OCI-LY7 (cell line): ENCODE measurements around the gene AQP12B. TPM values are rescaled to one million over a fixed set of nuclear protein-coding genes. Genes with fewer than 3 reads are reported as not detected.

Experiments used
- BruUV-seq: library from RNA; stranded (reverse); fragments of 400-500 nt; replicated peaks from 2 replicates; lab custom pipeline; 2021; lab: Mats Ljungman, UMichigan
- CTCF ChIA-PET: fragments of 300-600 bp; sonication (Branson Sonifier 250); formaldehyde crosslinking; loops from one replicate; lab custom pipeline; 2022; ENCODE audit warnings: antibody characterized with exemption; ENCODE audit not compliant: unreplicated experiment; lab: Charles Lee
- POLR2A ChIA-PET: fragments of 300-600 bp; sonication (Branson Sonifier 250); formaldehyde crosslinking; loops from one replicate; lab custom pipeline; 2022; ENCODE audit warnings: antibody characterized with exemption; lab: Charles Lee
- DNase-seq: peaks from one replicate; pipeline ENCODE4 v3.0.0-alpha.2; 2015; ENCODE audit warnings: low spot score
- H2AFZ ChIP-seq: fragments of 200-600 bp; sonication (generic), shearing (Covaris generic); 2 replicates; pipeline ENCODE4 v1.6.1; 2014; ENCODE audit warnings: mild to moderate bottlenecking, antibody characterized with exemption, low read length, moderate library complexity
- H3K27ac ChIP-seq: fragments of 200-600 bp; sonication (generic); 2 replicates; pipeline ENCODE4 v1.5.1; 2014; ENCODE audit warnings: mixed run types, low read depth, mild to moderate bottlenecking, moderate library complexity, low read length, inconsistent platforms; ENCODE audit not compliant: poor library complexity, severe bottlenecking
- H3K36me3 ChIP-seq: fragments of 200-600 bp; sonication (generic); 2 replicates; pipeline ENCODE4 v1.6.1; 2014; ENCODE audit warnings: mild to moderate bottlenecking, antibody characterized with exemption, low read length, moderate library complexity, mixed read lengths; ENCODE audit not compliant: insufficient read depth
- H3K4me1 ChIP-seq: fragments of 200-600 bp; sonication (generic); 2 replicates; pipeline ENCODE4 v1.5.1; 2014; ENCODE audit warnings: mild to moderate bottlenecking, low read length; ENCODE audit not compliant: insufficient read depth, poor library complexity, severe bottlenecking
- H3K4me2 ChIP-seq: fragments of 200-600 bp; sonication (generic); 2 replicates; pipeline ENCODE4 v1.6.1; 2014; ENCODE audit warnings: mild to moderate bottlenecking, low read length
- H3K4me3 ChIP-seq: fragments of 200-600 bp; sonication (generic); 2 replicates; pipeline ENCODE4 v1.5.1; 2014; ENCODE audit warnings: mild to moderate bottlenecking, low read depth, low read length; ENCODE audit not compliant: poor library complexity, severe bottlenecking
- H3K79me2 ChIP-seq: fragments of 200-600 bp; sonication (generic); 2 replicates; pipeline ENCODE4 v1.6.1; 2016; ENCODE audit warnings: low read depth, mild to moderate bottlenecking, low read length, moderate library complexity, mixed read lengths; ENCODE audit not compliant: insufficient read depth
- H3K9me2 ChIP-seq: fragments of 200-600 bp; sonication (generic); 2 replicates; pipeline ENCODE4 v1.6.1; 2016; ENCODE audit warnings: mild to moderate bottlenecking, low read length, mixed read lengths; ENCODE audit not compliant: insufficient read depth
- H3K9me3 ChIP-seq: fragments of 200-600 bp; sonication (generic); 2 replicates; pipeline ENCODE4 v1.6.1; 2014; ENCODE audit warnings: mild to moderate bottlenecking, mixed run types, low read length, mixed read lengths
- H4K20me1 ChIP-seq: fragments of 200-600 bp; sonication (generic); 2 replicates; pipeline ENCODE4 v1.6.1; 2014; ENCODE audit warnings: mild to moderate bottlenecking, antibody characterized with exemption, low read length, moderate library complexity, mixed read lengths; ENCODE audit not compliant: insufficient read depth
- CTCF ChIP-seq: fragments of 200-600 bp; sonication (generic); conservative IDR thresholded peaks from 2 replicates; pipeline ENCODE4 v1.5.1; 2014; ENCODE audit warnings: mild to moderate bottlenecking, antibody characterized with exemption, low read length, moderate library complexity, mixed read lengths
- EZH2phosphoT487 ChIP-seq: fragments of 200-600 bp; sonication (generic); IDR thresholded peaks from 2 replicates; pipeline ENCODE4 v1.6.1; 2018; ENCODE audit warnings: low read depth, borderline replicate concordance, mild to moderate bottlenecking, mixed run types, antibody characterized with exemption, low read length, moderate library complexity, mixed read lengths
- intact Hi-C: fragments of 100-400 bp; cut with micrococcal nuclease; formaldehyde crosslinking; loops from one replicate; pipeline ENCODE4 v1.10.0; 2022; ENCODE audit not compliant: unreplicated experiment
- total RNA-seq, 2 experiments: library from RNA; depleted of rRNA in 1 of 2; stranded (reverse); fragments of >200 nt in 1 of 2; shearing (Covaris generic) in 1 of 2; gene quantifications; 2 replicates each; pipeline ENCODE4 v1.2.3, GENCODE V29; 2014 to 2022

AQP12B gene
- total RNA-seq, 2 experiments from 2014 or later, result not detected

DNA sequence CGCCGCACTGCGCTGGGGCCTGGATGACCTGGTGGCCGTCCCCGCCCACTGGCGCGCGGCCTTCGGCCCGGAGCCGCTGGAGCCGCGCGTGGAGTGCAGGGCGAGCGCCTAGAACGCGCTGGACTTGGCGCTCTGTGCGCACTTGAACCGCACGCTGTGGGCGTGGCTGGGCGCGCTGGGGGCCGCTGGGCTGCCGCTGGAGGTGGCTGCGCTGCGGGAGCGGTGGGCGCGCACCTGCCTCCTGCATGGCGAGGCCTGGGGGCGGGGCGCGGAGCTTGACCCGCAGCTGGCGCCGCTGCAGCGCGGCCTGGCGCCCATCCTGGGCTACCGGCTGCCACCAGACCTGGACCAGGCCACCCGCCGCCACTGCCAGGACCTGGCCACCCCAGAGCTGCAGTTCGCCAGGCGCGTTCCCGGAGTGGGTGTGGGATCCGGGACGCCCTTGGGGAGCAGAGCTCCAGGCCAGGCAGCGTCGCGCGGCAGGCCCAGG, 9.9 kb downstream of the AQP12B start:
- no peak overlapping the region for H3K4me3 ChIP-seq
- H4K20me1 ChIP-seq, result no peaks in the 10 kb centered on the region
- ChIA-PET POLR2A (no interaction called here), CTCF (no interaction called here)
- H3K79me2 ChIP-seq, result no peaks in the 10 kb centered on the region
- DNase-seq, result no peak
- H3K4me1 ChIP-seq, result no peaks in the 10 kb centered on the region
- H3K36me3 ChIP-seq, result no peaks in the 10 kb centered on the region
- intact Hi-C loops, result no loop called here
- no peak overlapping the region for H2AFZ ChIP-seq
- no peak for TF ChIP-seq EZH2phosphoT487
- TF ChIP-seq CTCF, result no peak
- H3K4me2 ChIP-seq, result no peak overlapping the region
- BruUV-seq, result no TSS peak
- no peaks in the 10 kb centered on the region for H3K9me3 ChIP-seq
- no peaks in the 10 kb centered on the region for H3K9me2 ChIP-seq
- H3K27ac ChIP-seq, result no peak overlapping the region

DNA sequence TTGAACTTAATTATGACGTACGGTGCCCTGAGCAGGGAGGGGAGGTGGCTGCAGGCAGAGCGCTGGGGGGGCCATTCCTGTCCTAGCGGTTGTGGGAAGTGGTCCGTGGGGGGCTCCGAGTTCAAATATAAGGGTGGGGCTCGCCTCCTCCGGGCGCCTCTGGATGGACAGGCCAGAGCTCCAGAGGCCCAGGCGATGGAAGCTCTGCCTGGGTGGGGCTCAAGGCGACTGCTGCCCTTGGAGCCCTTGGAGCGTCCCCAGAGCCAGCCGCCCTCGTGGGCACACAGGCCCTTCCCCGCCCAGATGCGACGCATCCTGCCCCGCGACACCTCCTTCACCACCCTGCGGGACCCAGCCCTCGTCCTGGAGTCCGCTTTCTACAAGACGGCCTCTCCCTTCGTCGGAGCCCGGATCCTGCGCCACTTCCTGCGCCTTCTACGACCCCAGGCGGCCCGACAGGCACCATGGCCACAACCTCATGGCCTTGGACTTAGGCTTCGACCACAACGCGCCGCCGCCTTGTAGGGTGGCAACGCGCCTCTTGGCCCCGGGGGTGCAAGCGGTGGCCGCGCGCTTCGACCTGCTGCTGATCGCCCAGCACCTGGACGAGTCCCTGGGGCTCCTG, 10.5 kb downstream of the AQP12B start:
- CTCF ChIA-PET, result interaction anchor here (0.6 kb wide), 1 partner anchor 103 kb away, joined by 3 read pairs; no protein-coding TSS in a partner anchor
- Histone ChIP-seq H4K20me1 (no peaks in the 10 kb centered on the region), H3K36me3 (no peaks in the 10 kb centered on the region), H3K79me2 (no peaks in the 10 kb centered on the region), H3K4me3 (no peak overlapping the region), H3K27ac (no peak overlapping the region), H3K9me2 (no peaks in the 10 kb centered on the region), H3K9me3 (no peaks in the 10 kb centered on the region), H2AFZ (no peak overlapping the region), H3K4me1 (no peaks in the 10 kb centered on the region), H3K4me2 (no peak overlapping the region)
- intact Hi-C loops, result no loop called here
- no TSS peak for BruUV-seq
- TF ChIP-seq CTCF (no peak), EZH2phosphoT487 (no peak)
- no peak for DNase-seq
- POLR2A ChIA-PET, result no interaction called here

DNA sequence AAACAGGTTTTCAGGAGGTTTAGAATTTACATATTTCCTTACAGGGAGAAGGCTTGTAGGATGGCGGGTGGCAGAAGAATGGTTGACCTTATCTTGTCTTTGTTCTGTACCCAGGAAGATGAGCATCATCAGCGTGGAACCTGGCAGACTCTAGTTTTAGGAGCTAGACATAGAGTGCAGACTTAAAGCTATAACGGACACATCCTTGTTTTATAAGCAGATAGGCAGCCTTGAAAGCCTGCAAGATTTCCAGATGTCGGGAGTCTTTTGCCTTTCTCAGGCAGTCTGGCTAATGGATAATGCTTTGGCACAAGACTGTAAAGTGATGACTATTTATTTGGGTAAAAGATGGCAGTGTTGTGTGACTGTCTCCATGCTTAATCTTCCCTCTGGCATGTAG, 11.7 kb downstream of the AQP12B start:
- intact Hi-C loops, result no loop called here
- Histone ChIP-seq H3K4me3 (no peak overlapping the region), H2AFZ (no peak overlapping the region), H3K36me3 (no peaks in the 10 kb centered on the region), H4K20me1 (no peaks in the 10 kb centered on the region), H3K27ac (no peak overlapping the region), H3K79me2 (no peaks in the 10 kb centered on the region), H3K4me1 (no peaks in the 10 kb centered on the region), H3K9me3 (no peaks in the 10 kb centered on the region), H3K4me2 (no peak overlapping the region), H3K9me2 (no peaks in the 10 kb centered on the region)
- DNase-seq, result no peak
- POLR2A ChIA-PET, result no interaction called here
- no peak for TF ChIP-seq CTCF
- TF ChIP-seq EZH2phosphoT487, result no peak
- CTCF ChIA-PET, result no interaction called here
- BruUV-seq, result no TSS peak
